Measurements from ENCODE around the gene HOXD8. TPM values are rescaled to one million over a fixed set of nuclear protein-coding genes. Genes with fewer than 3 reads are reported as not detected.

Gene HOXD8
- total and polyA plus RNA-seq, 10 of the 15 experiments (the other 5 are each of a cell fraction or from before 2014, with no cell fraction given), result not detected

GRCh38 chr2:176178757-176179295 is 49.3 kb downstream of the HOXD8 start:
- POLR2A ChIA-PET, result no interaction called here
- RAD21 ChIA-PET (ENCODE audit: unreplicated experiment), result no interaction called here
- Histone ChIP-seq H3K4me1 (ENCODE audit: control insufficient read depth, insufficient read depth, low read length) (no peaks in the 10 kb centered on the region), H3K9ac (ENCODE audit: control insufficient read depth, insufficient read depth, low read length) (no peak overlapping the region), H3K36me3 (ENCODE audit: control insufficient read depth in 2 of 2, insufficient read depth in 2 of 2, low read length in 1 of 2) (no peaks in the 10 kb centered on the region), H3K27me3 (replicated peaks in 1 of 2; ENCODE audit: control insufficient read depth in 2 of 2, insufficient read depth in 2 of 2, low read length in 1 of 2) (peaks cover 8 to 24% of the 10 kb centered on the region in 2 experiments), H3K4me3 (no peak overlapping the region), H3K4me2 (ENCODE audit: control insufficient read depth, insufficient read depth) (no peak overlapping the region), H2AFZ (ENCODE audit: control insufficient read depth, low read depth, low read length) (no peak overlapping the region), H3K9me3 (replicated peaks; ENCODE audit: control insufficient read depth, insufficient read depth, low read length) (no peaks in the 10 kb centered on the region; the same call in 2 of the 3 replicates), H4K20me1 (ENCODE audit: control insufficient read depth, insufficient read depth) (no peaks in the 10 kb centered on the region), H3K79me2 (ENCODE audit: control insufficient read depth, insufficient read depth, low read length) (no peaks in the 10 kb centered on the region), H3K27ac (ENCODE audit: control insufficient read depth, insufficient read depth) (no peak overlapping the region)
- intact Hi-C loops (cut with micrococcal nuclease; ENCODE audit: unreplicated experiment), result no loop called here
- SMC1A ChIA-PET (ENCODE audit: uncharacterized antibody, unreplicated experiment), result no interaction called here
- in situ Hi-C loops (cut with MboI), result no loop called here
- TF ChIP-seq RFX5 (IDR thresholded peaks at IDR 0.05; ENCODE audit: low read depth, low read length) (no peak), EGR1 (IDR thresholded peaks at IDR 0.05; ENCODE audit: borderline replicate concordance in 1 of 2, low read depth in 2 of 2, low read length in 2 of 2) (no peak), NKRF (conservative IDR thresholded peaks at IDR 0.05) (no peak), PRDM15 (CRISPR knock-in tag; IDR thresholded peaks at IDR 0.05) (no peak), PKNOX1 (IDR thresholded peaks at IDR 0.05) (no peak), BHLHE40 (IDR thresholded peaks at IDR 0.05; ENCODE audit: borderline replicate concordance in 1 of 2, low read depth in 2 of 2, low read length in 1 of 2) (no peak), ZBTB4 (CRISPR knock-in tag; IDR thresholded peaks at IDR 0.05) (no peak), SIN3A (IDR thresholded peaks at IDR 0.05; ENCODE audit: low read depth, low read length) (no peak), MYB (IDR thresholded peaks at IDR 0.05; ENCODE audit: borderline replicate concordance, low read depth, low read length) (no peak), NBN (IDR thresholded peaks at IDR 0.05) (no peak)
- ATAC-seq (no peak), DNase-seq (ENCODE audit: low read depth, low spot score) (no peak), FAIRE-seq (no peak)
- CTCF ChIA-PET, result no interaction called here
- BruUV-seq (replicated peaks), result no TSS peak
- 2% methylated on average over 7 of the region's 7 CpGs for WGBS (ENCODE audit: insufficient coverage, insufficient replicate concordance, low lambda C conversion rate, missing lambda C conversion rate)
